ENCODE results near the gene FAM181A. TPM values are rescaled to one million over a fixed set of nuclear protein-coding genes. Genes with fewer than 3 reads are reported as not detected.

FAM181A gene
- polyA plus RNA-seq, 1 donor from 2014 or later: 0.43 TPM

DNA sequence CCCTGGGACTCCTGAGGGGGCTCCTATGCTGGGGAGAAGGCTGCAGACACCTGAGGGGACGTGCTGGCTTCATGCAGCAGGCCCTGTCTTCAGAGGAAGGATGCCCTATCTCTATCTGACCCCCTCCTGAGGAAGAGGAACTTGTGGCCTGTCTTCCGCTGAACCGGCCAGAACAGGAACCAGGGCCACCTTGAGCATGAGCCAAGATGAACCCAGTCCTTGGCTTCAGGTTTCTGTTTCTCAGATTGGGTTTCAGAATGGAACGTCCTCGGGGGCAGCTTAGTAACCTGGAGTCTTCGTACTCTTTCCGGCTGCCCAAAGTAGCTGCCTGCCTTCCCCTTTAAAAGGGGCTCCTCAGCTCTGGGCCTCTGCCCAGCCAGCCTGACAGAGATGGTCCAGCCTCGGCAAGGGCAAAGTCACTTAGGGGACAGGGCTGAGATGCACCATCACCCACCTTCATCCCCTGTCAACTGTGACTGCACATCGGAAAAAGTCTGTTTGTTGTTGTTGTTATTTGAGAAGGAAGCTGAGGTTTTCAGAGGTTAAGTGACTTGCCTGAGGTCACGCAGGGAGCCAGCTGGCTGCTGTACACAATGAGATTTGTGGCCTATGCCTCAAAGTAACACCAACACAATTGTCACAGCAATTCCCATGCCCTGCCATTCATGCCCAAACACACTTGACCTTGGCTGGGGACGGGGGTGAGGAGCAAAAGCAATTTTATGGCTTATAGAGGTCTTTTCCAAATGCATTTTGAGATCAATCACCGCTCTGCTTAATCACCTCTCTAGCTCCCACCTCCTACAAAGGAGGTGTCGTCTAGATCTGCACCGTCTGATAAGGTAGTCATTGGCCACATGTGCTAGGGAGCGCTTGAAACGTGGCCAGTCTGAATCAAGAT lies 35.8 kb downstream of the FAM181A start:
- no peaks in the 10 kb centered on the region for H3K79me2 ChIP-seq (replicated peaks; ENCODE audit: insufficient read depth, low read length)
- no peaks in the 10 kb centered on the region for H3K27me3 ChIP-seq (ENCODE audit: insufficient read depth, low read depth, low read length)
- H3K36me3 ChIP-seq (ENCODE audit: insufficient read depth, low read length): no peaks in the 10 kb centered on the region
- no peak overlapping the region for H3K9ac ChIP-seq (ENCODE audit: low read length)
- no peak overlapping the region for H3K4me3 ChIP-seq (ENCODE audit: low read length)
- no peak overlapping the region for H2AFZ ChIP-seq (ENCODE audit: low read depth, low read length)
- no peak overlapping the region for H3K4me2 ChIP-seq (ENCODE audit: low read length)
- no peaks in the 10 kb centered on the region for H3K9me2 ChIP-seq (ENCODE audit: insufficient read depth, low read length)
- no peak overlapping the region for H3K27ac ChIP-seq (ENCODE audit: low read length)
- no peaks in the 10 kb centered on the region for H3F3A ChIP-seq (ENCODE audit: insufficient read depth, low read length, poor library complexity, severe bottlenecking)
- H4K20me1 ChIP-seq (ENCODE audit: insufficient read depth): no peaks in the 10 kb centered on the region
- H3K9me3 ChIP-seq (ENCODE audit: low read length): no peaks in the 10 kb centered on the region
- TF ChIP-seq, protein P1, sequence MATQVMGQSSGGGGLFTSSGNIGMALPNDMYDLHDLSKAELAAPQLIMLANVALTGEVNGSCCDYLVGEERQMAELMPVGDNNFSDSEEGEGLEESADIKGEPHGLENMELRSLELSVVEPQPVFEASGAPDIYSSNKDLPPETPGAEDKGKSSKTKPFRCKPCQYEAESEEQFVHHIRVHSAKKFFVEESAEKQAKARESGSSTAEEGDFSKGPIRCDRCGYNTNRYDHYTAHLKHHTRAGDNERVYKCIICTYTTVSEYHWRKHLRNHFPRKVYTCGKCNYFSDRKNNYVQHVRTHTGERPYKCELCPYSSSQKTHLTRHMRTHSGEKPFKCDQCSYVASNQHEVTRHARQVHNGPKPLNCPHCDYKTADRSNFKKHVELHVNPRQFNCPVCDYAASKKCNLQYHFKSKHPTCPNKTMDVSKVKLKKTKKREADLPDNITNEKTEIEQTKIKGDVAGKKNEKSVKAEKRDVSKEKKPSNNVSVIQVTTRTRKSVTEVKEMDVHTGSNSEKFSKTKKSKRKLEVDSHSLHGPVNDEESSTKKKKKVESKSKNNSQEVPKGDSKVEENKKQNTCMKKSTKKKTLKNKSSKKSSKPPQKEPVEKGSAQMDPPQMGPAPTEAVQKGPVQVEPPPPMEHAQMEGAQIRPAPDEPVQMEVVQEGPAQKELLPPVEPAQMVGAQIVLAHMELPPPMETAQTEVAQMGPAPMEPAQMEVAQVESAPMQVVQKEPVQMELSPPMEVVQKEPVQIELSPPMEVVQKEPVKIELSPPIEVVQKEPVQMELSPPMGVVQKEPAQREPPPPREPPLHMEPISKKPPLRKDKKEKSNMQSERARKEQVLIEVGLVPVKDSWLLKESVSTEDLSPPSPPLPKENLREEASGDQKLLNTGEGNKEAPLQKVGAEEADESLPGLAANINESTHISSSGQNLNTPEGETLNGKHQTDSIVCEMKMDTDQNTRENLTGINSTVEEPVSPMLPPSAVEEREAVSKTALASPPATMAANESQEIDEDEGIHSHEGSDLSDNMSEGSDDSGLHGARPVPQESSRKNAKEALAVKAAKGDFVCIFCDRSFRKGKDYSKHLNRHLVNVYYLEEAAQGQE (IDR thresholded peaks at IDR 0.05; ENCODE audit: borderline replicate concordance): no peak
- TF ChIP-seq EZH2 (IDR thresholded peaks at IDR 0.05; ENCODE audit: borderline replicate concordance, insufficient read depth, low read length, poor library complexity, severe bottlenecking) (no peak), TAF1 (IDR thresholded peaks at IDR 0.05; ENCODE audit: low read depth) (no peak), POLR2AphosphoS5 (IDR thresholded peaks at IDR 0.05) (no peak), EP300 (conservative IDR thresholded peaks at IDR 0.05; ENCODE audit: poor library complexity, severe bottlenecking) (no peak), RAD21 (conservative IDR thresholded peaks at IDR 0.05) (no peak), MXI1 (conservative IDR thresholded peaks at IDR 0.05; ENCODE audit: poor library complexity, severe bottlenecking) (no peak), SMC3 (conservative IDR thresholded peaks at IDR 0.05; ENCODE audit: poor library complexity) (no peak)
- TF ChIP-seq, protein P2, sequence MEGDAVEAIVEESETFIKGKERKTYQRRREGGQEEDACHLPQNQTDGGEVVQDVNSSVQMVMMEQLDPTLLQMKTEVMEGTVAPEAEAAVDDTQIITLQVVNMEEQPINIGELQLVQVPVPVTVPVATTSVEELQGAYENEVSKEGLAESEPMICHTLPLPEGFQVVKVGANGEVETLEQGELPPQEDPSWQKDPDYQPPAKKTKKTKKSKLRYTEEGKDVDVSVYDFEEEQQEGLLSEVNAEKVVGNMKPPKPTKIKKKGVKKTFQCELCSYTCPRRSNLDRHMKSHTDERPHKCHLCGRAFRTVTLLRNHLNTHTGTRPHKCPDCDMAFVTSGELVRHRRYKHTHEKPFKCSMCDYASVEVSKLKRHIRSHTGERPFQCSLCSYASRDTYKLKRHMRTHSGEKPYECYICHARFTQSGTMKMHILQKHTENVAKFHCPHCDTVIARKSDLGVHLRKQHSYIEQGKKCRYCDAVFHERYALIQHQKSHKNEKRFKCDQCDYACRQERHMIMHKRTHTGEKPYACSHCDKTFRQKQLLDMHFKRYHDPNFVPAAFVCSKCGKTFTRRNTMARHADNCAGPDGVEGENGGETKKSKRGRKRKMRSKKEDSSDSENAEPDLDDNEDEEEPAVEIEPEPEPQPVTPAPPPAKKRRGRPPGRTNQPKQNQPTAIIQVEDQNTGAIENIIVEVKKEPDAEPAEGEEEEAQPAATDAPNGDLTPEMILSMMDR (IDR thresholded peaks at IDR 0.05; ENCODE audit: poor library complexity, severe bottlenecking): no peak

DNA sequence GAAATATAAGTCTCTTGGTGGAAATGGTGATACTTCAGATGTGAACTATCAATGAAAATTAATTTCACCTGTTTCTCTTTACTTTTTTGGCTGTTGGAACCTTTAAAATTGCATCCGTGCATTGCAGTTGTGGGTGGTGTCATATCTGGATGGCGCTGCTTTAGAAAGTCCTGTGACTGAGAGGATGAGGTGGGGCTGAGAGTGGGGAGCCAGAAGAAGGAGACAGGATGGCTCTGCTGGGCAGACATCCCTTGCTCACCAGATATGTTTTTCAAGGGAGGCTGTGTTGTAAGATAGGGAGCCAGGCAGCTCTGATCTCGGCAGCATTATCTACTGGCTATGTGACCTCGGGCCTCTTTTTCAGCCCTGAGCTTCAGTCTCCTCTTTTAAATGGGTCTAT lies 36.5 kb downstream of the FAM181A start:
- Histone ChIP-seq H3K9me2 (ENCODE audit: insufficient read depth, low read length) (no peaks in the 10 kb centered on the region), H3K27me3 (ENCODE audit: insufficient read depth, low read depth, low read length) (no peaks in the 10 kb centered on the region), H3K4me3 (ENCODE audit: low read length) (no peak overlapping the region), H2AFZ (ENCODE audit: low read depth, low read length) (no peak overlapping the region), H3K9ac (ENCODE audit: low read length) (no peak overlapping the region), H3K79me2 (replicated peaks; ENCODE audit: insufficient read depth, low read length) (no peaks in the 10 kb centered on the region), H3F3A (ENCODE audit: insufficient read depth, low read length, poor library complexity, severe bottlenecking) (no peaks in the 10 kb centered on the region), H3K27ac (ENCODE audit: low read length) (no peak overlapping the region), H3K9me3 (ENCODE audit: low read length) (no peaks in the 10 kb centered on the region), H4K20me1 (ENCODE audit: insufficient read depth) (no peaks in the 10 kb centered on the region), H3K4me2 (ENCODE audit: low read length) (no peak overlapping the region), H3K36me3 (ENCODE audit: insufficient read depth, low read length) (no peaks in the 10 kb centered on the region)
- TF ChIP-seq EP300 (conservative IDR thresholded peaks at IDR 0.05; ENCODE audit: poor library complexity, severe bottlenecking) (no peak), TAF1 (IDR thresholded peaks at IDR 0.05; ENCODE audit: low read depth) (no peak), POLR2AphosphoS5 (IDR thresholded peaks at IDR 0.05) (no peak), RAD21 (conservative IDR thresholded peaks at IDR 0.05) (no peak), MXI1 (conservative IDR thresholded peaks at IDR 0.05; ENCODE audit: poor library complexity, severe bottlenecking) (no peak), SMC3 (conservative IDR thresholded peaks at IDR 0.05; ENCODE audit: poor library complexity) (no peak), EZH2 (IDR thresholded peaks at IDR 0.05; ENCODE audit: borderline replicate concordance, insufficient read depth, low read length, poor library complexity, severe bottlenecking) (no peak)
- TF ChIP-seq, protein P1 (IDR thresholded peaks at IDR 0.05; ENCODE audit: borderline replicate concordance): no peak
- TF ChIP-seq, protein P2 (IDR thresholded peaks at IDR 0.05; ENCODE audit: poor library complexity, severe bottlenecking): no peak
